Measurements from ENCODE around the gene CPT1C. TPM values are rescaled to one million over a fixed set of nuclear protein-coding genes. Genes with fewer than 3 reads are reported as not detected.

CPT1C gene
- total RNA-seq, 1 donor from 2014 or later = 12.3 TPM

- peak overlapping the region; percentile 9 to 30 for H3K4me3 ChIP-seq
- TF ChIP-seq CTCF (IDR thresholded peaks at IDR 0.05) = peak; percentile 98 to 100 (median 99)
- peak; percentile 42 to 93 for DNase-seq (ENCODE audit: low spot score in 2 of 2)
- H3K27me3 ChIP-seq = no peaks in the 10 kb centered on the region
- H3K27ac ChIP-seq = peak overlapping the region in 1 of 2 donors; percentile 1
- intact Hi-C loops (cut with DNase I) = no loop called here
- H3K4me1 ChIP-seq = peaks cover 0 to 23% of the 10 kb centered on the region in 2 donors
- H3K36me3 ChIP-seq = peaks cover 40 to 48% of the 10 kb centered on the region in 2 donors
- no peaks in the 10 kb centered on the region for H3K9me3 ChIP-seq
Observed at GRCh38 chr19:49680421-49681351, 10.2 kb upstream of the CPT1C start.

GRCh38 chr19:49681830-49682229 is 9.1 kb upstream of the CPT1C start:
- intact Hi-C loops (cut with DNase I) = no loop called here
- no peak for DNase-seq (ENCODE audit: low spot score in 2 of 2)
- Histone ChIP-seq H3K36me3 (peaks cover 49 to 60% of the 10 kb centered on the region in 2 donors), H3K4me3 (no peak overlapping the region), H3K9me3 (no peaks in the 10 kb centered on the region), H3K27me3 (no peaks in the 10 kb centered on the region), H3K27ac (no peak overlapping the region), H3K4me1 (peaks cover 0 to 19% of the 10 kb centered on the region in 2 donors)
- no peak for TF ChIP-seq CTCF (IDR thresholded peaks at IDR 0.05)

GRCh38 chr19:49682274-49682673 is 8.6 kb upstream of the CPT1C start:
- H3K36me3 ChIP-seq = peaks cover 49 to 64% of the 10 kb centered on the region in 2 donors
- no peaks in the 10 kb centered on the region for H3K9me3 ChIP-seq
- peaks cover 0 to 19% of the 10 kb centered on the region in 2 donors for H3K4me1 ChIP-seq
- intact Hi-C loops (cut with DNase I) = no loop called here
- H3K27me3 ChIP-seq = no peaks in the 10 kb centered on the region
- no peak overlapping the region for H3K4me3 ChIP-seq
- TF ChIP-seq CTCF (IDR thresholded peaks at IDR 0.05) = no peak
- no peak overlapping the region for H3K27ac ChIP-seq
- no peak for DNase-seq (ENCODE audit: low spot score in 2 of 2)

- no peak overlapping the region for H3K4me3 ChIP-seq
- H3K36me3 ChIP-seq = peaks cover 49 to 72% of the 10 kb centered on the region in 2 donors
- no peaks in the 10 kb centered on the region for H3K27me3 ChIP-seq
- no peaks in the 10 kb centered on the region for H3K9me3 ChIP-seq
- intact Hi-C loops (cut with DNase I) = no loop called here
- DNase-seq (ENCODE audit: low spot score in 2 of 2) = no peak
- peaks cover 0 to 13% of the 10 kb centered on the region in 2 donors for H3K4me1 ChIP-seq
- no peak for TF ChIP-seq CTCF (IDR thresholded peaks at IDR 0.05)
- H3K27ac ChIP-seq = no peak overlapping the region
Observed at GRCh38 chr19:49683814-49684250, 7.1 kb upstream of the CPT1C start.

GRCh38 chr19:49684251-49684982 is 6.5 kb upstream of the CPT1C start:
- DNase-seq (ENCODE audit: low spot score in 2 of 2) = no peak
- Histone ChIP-seq H3K4me1 (peaks cover 0 to 15% of the 10 kb centered on the region in 2 donors), H3K27me3 (no peaks in the 10 kb centered on the region), H3K36me3 (peaks cover 49 to 72% of the 10 kb centered on the region in 2 donors), H3K9me3 (no peaks in the 10 kb centered on the region), H3K27ac (no peak overlapping the region), H3K4me3 (no peak overlapping the region)
- intact Hi-C loops (cut with DNase I) = no loop called here
- peak in 2 of 3 experiments; percentile 17 to 31 for TF ChIP-seq CTCF (IDR thresholded peaks at IDR 0.05)
